Breast epithelium (tissue), 4 donors: Measurements from ENCODE around the gene NUCB2. TPM values are rescaled to one million over a fixed set of nuclear protein-coding genes. Genes with fewer than 3 reads are reported as not detected.
A peak's percentile ranks its signal among the peaks of the same experiment; 100 is the strongest.

Source experiments
- DNase-seq, 2 donors: peaks; one replicate each; pipeline ENCODE4 v3.0.0-alpha.2; 2019; ENCODE audit warnings: low spot score in 2 of 2
- H3K27ac ChIP-seq, 2 donors: fragments of 200-600 bp; sonication (generic) in 1 of 2; one replicate each; pipeline ENCODE4 v1.5.1; 2016 to 2019; ENCODE audit warnings: mild to moderate bottlenecking in 1 of 2
- H3K27me3 ChIP-seq, 2 donors: fragments of 200-600 bp; sonication (generic) in 1 of 2; one replicate each; pipeline versions ENCODE4 v1.5.1 to v1.6.0; 2017 to 2019; ENCODE audit warnings: control low read depth in 1 of 2, mild to moderate bottlenecking in 1 of 2
- H3K36me3 ChIP-seq: fragments of 200-600 bp; one replicate; pipeline ENCODE4 v1.5.1; 2019
- H3K4me1 ChIP-seq, 2 donors: fragments of 200-600 bp; sonication (generic); one replicate each; pipeline ENCODE4 v1.5.1; 2016 to 2019; ENCODE audit warnings: control low read depth in 1 of 2
- H3K4me3 ChIP-seq, 3 donors: fragments of 200-600 bp; sonication (generic); 1 replicate in 2 of 3; 2 replicates in 1 of 3; pipeline ENCODE4 v1.5.1; 2016 to 2019; ENCODE audit warnings: mild to moderate bottlenecking in 3 of 3, moderate library complexity in 2 of 3
- H3K9me3 ChIP-seq, 2 donors: fragments of 200-600 bp; sonication (generic) in 1 of 2; one replicate each; pipeline ENCODE4 v1.5.1; 2016 to 2019; ENCODE audit warnings: control low read depth in 1 of 2
- CTCF ChIP-seq, 3 donors: fragments of 450-650 bp; IDR thresholded peaks; one replicate each; pipeline ENCODE4 v1.5.1; 2016 to 2017; ENCODE audit warnings: antibody characterized with exemption in 3 of 3, mild to moderate bottlenecking in 3 of 3, moderate library complexity in 3 of 3
- POLR2A ChIP-seq: fragments of 450-650 bp; IDR thresholded peaks from one replicate; pipeline ENCODE4 v1.6.1; 2016; ENCODE audit warnings: antibody characterized with exemption, mild to moderate bottlenecking, moderate library complexity
- POLR2AphosphoS5 ChIP-seq, 3 donors: sonication (generic); formaldehyde crosslinking; IDR thresholded peaks; one replicate each; pipeline ENCODE4 v1.6.1; 2017; ENCODE audit warnings: antibody characterized with exemption in 3 of 3
- intact Hi-C: fragments of 100-400 bp; cut with DNase I; formaldehyde crosslinking; loops from one replicate; pipeline ENCODE4 v1.15.1; 2023; ENCODE audit warnings: low total_unique reads
- total RNA-seq, 3 donors: library from RNA; depleted of rRNA; stranded (reverse); fragments of >200 nt; gene quantifications; one replicate each; pipeline ENCODE4 v1.1.0, GENCODE V29; 2016

The NUCB2 gene
- total RNA-seq, 3 donors from 2014 or later = 32.6 to 131 (median 69.1) TPM

GRCh38 chr11:17343257-17343656, 66.7 kb downstream of the NUCB2 start:
- H3K27me3 ChIP-seq = no peaks in the 10 kb centered on the region
- H3K4me1 ChIP-seq = no peaks in the 10 kb centered on the region
- H3K36me3 ChIP-seq = no peaks in the 10 kb centered on the region
- no peak overlapping the region for H3K27ac ChIP-seq
- H3K4me3 ChIP-seq = no peak overlapping the region
- H3K9me3 ChIP-seq = no peaks in the 10 kb centered on the region
- no peak for TF ChIP-seq POLR2AphosphoS5 (IDR thresholded peaks at IDR 0.05)
- TF ChIP-seq POLR2A = no peak
- TF ChIP-seq CTCF (IDR thresholded peaks at IDR 0.05) = no peak
- no peak for DNase-seq
- intact Hi-C loops = no loop called here

GRCh38 chr11:17343907-17344306, 67.4 kb downstream of the NUCB2 start:
- H3K27ac ChIP-seq = no peak overlapping the region
- no peak for TF ChIP-seq CTCF (IDR thresholded peaks at IDR 0.05)
- TF ChIP-seq POLR2A = no peak
- no peak for TF ChIP-seq POLR2AphosphoS5 (IDR thresholded peaks at IDR 0.05)
- intact Hi-C loops = no loop called here
- H3K4me3 ChIP-seq = no peak overlapping the region
- DNase-seq = no peak
- H3K4me1 ChIP-seq = no peaks in the 10 kb centered on the region
- H3K27me3 ChIP-seq = no peaks in the 10 kb centered on the region
- H3K9me3 ChIP-seq = no peaks in the 10 kb centered on the region
- H3K36me3 ChIP-seq = no peaks in the 10 kb centered on the region

- Histone ChIP-seq H3K4me3 (no peak overlapping the region), H3K36me3 (no peaks in the 10 kb centered on the region), H3K27me3 (no peaks in the 10 kb centered on the region), H3K9me3 (no peaks in the 10 kb centered on the region), H3K4me1 (no peaks in the 10 kb centered on the region), H3K27ac (no peak overlapping the region)
- intact Hi-C loops = no loop called here
- TF ChIP-seq CTCF (IDR thresholded peaks at IDR 0.05) = no peak
- TF ChIP-seq POLR2A = no peak
- no peak for TF ChIP-seq POLR2AphosphoS5 (IDR thresholded peaks at IDR 0.05)
- no peak for DNase-seq
Measured at GRCh38 chr11:17347676-17348075, 71.1 kb downstream of the NUCB2 start.

GRCh38 chr11:17350455-17351171, 74.1 kb downstream of the NUCB2 start:
- intact Hi-C loops = no loop called here
- H3K36me3 ChIP-seq = no peaks in the 10 kb centered on the region
- no peak for DNase-seq
- no peak for TF ChIP-seq CTCF (IDR thresholded peaks at IDR 0.05)
- no peak for TF ChIP-seq POLR2A
- TF ChIP-seq POLR2AphosphoS5 (IDR thresholded peaks at IDR 0.05) = no peak
- H3K9me3 ChIP-seq = no peaks in the 10 kb centered on the region
- H3K27me3 ChIP-seq = no peaks in the 10 kb centered on the region
- H3K4me3 ChIP-seq = no peak overlapping the region
- H3K4me1 ChIP-seq = no peaks in the 10 kb centered on the region
- no peak overlapping the region for H3K27ac ChIP-seq

GRCh38 chr11:17351172-17351509, 74.6 kb downstream of the NUCB2 start:
- Histone ChIP-seq H3K4me1 (no peaks in the 10 kb centered on the region), H3K4me3 (peak overlapping the region; percentile 54 to 88 (median 64)), H3K27me3 (no peaks in the 10 kb centered on the region), H3K36me3 (no peaks in the 10 kb centered on the region), H3K9me3 (no peaks in the 10 kb centered on the region), H3K27ac (peak overlapping the region in 1 of 2 donors; percentile 60)
- no peak for DNase-seq
- intact Hi-C loops = no loop called here
- TF ChIP-seq CTCF (IDR thresholded peaks at IDR 0.05) (peak in 1 of 3 donors; percentile 7), POLR2AphosphoS5 (IDR thresholded peaks at IDR 0.05) (no peak)
